GM19193 (cell line): ENCODE data around the gene PRKCB.

Experiments
- POLR2A ChIP-seq: IDR thresholded peaks from 4 replicates; pipeline ENCODE4 v1.6.1; 2011; ENCODE audit not compliant: insufficient read depth, insufficient read length; ENCODE audit errors: extremely low read depth

The PRKCB gene

DNA sequence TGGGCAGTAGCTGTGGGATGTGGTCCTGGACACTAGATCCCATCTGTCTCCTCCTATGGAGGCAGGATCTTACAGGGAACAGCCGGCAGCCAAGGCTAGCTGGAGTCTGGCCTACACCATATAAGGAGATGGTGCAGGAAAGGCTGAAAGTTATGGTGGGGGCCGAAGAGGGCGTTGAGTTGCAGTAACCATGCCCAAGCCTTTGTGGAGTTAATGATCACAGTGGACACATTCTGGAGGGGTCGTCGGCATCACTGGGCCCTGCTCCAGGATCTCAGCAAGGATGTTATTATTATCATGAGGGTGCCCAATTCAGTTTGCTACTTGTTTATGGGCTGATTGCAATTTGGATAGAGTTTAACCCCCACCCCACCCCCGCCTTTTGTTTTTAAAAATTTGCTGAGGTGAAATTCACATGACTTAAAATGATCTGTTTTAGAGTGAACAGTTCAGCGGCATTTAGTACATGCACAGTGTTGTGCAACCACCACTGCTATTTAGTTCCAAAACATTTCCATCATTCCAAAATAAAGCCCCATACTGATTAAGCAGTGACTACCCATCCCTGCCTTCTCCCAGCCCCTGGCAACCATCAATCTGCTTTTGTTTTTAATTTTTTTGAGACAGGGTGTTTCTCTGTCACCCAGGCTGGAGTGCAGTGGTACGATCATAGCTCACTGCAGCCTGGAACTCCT is 236.0 kb downstream of the PRKCB start:
- no peak for TF ChIP-seq POLR2A

DNA sequence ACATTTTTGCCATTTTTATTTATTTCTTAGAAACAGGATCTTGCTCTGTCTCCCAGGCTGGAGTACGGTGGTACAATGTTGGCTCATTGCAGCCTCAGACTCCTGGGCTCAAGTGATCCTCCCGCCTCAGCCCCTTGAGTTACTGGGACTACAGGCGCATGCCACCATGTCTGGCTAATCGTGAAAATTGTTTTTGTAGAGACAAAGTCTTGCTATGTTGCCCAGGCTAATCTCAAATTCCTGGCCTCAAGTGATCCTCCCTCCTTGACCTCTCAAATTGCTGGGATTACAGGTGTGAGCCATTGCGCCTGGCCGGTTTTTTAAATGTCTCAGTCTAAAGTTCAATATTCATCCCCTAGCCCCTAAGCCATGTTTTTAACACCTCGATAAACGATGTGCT is 237.5 kb downstream of the PRKCB start:
- no peak for TF ChIP-seq POLR2A

DNA sequence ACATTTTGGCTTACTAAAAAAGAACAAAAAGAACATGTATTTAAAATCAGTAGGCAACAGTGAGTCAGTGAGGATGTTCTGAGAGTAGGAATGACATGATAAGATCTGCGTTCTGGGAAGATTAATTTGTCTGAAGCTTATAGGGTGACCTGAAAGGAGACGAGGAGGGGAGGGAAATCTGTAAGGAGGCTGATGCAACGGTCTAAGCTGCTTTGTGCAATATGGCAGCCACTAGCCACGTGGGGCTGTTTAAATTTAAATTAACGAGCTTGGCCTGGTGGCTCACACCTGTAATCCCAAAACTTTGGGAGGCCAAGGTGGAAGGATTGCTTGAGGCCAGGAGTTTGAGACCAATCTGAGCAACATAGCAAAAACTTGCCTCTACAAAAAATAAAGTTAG is 238.8 kb downstream of the PRKCB start:
- no peak for TF ChIP-seq POLR2A

DNA sequence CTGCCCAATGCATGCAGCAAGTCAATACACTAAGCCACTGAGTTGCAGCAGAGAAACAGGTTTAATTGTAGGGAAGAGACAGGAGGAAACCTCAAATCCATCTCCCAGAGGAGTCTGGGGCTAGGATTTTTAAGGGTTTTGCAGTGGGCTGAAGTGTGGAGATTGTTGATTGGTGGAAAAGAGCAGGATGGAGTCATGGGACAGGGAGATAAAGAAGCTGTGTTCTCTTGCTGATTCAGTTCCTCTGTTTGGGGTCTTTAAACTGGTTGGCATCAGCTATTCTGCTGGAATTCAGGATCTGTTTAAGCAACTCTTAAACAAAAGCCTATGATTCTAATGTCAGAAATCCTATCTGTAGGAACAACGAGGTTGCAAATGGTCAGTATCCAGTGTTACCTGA is 239.5 kb downstream of the PRKCB start:
- TF ChIP-seq POLR2A: no peak

DNA sequence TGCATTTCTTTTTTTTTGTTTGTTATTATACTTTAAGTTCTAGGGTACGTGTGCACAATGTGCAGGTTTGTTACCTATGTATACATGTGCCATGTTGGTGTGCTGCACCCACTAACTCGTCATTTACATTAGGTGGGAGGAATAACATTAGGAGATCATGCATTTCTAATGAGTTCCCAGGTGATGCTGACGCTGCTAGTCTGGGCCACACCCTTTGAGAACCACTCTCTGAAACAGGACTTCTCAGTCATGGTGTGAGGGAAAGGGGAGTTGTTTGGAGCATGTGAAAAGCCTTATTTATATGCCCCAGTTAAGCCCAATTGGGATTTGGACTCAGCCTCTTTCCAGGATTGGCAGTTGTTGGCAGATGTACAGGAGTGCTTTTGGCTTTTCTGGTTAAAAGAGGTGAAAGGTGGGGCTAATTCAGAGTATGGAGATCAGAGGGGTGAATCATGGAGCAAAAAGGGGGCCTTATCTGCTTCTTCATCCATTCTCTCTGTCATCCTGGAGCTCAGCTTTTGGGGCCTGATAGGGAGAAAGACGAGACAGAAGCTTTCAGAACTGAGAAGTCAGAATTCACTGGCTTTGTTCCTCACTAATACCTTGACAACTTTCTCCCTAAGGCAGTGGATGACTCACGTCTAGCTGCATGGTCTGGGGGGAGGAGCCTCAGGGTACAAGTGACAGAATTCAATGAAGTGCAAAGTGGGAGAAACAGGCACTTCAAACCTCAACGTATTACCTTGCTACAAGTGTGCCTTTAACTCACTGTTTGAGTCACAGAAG is 240.3 kb downstream of the PRKCB start:
- no peak for TF ChIP-seq POLR2A

DNA sequence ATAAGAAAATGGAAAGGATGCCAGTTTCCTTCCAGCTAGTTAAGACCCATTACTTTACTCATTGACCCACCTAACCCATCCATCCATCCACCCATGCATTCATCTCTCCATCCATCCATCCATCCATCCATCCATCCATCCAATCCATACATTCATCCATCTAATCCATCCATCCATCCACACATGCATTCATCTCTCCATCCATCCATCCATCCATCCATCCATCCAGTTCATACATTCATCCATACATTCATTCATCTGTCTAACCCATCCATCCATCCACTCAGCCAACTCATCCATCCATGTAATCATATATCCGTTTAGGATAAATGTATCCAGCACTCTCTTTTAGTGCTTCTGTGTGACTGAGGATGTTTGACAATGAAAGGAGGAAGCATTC is 241.5 kb downstream of the PRKCB start:
- no peak for TF ChIP-seq POLR2A

DNA sequence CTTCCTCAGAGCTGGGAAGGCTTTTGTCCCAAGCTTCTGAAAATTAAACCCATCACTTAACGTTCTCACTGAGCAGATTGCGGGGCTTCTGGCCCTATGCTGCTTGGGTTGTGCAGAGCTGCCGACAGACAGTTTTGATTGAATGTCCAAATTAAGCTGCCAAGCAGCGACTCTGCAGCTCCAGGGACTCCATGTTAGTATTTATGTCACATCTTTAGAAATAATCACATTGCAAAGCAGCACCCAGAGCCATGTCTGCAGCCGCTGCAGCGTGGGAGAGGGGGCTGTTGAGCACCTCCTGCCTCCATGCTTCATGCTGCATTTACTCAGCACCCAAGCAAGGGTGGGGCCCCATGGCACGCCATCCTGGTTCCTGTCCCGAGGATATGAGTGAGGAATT is 242.2 kb downstream of the PRKCB start:
- no peak for TF ChIP-seq POLR2A

DNA sequence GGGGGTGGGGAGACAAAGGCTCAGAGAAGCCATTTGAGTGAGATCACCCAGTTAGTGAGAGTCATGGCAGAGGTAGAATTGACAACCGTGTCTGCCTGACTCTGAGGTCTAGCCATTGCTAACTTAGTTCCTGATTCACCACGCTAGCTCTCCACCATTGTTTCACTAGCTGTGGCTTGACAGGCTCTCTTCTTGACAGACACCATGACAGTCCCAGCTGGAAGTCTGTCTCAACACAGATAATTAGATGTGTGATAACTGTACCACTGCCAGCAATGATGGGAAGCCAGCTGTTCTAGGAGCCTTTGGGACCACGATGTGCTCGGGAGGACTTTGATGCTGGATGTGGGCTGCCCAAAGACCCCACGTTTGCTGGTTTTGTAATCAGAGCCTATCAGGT is 249.9 kb downstream of the PRKCB start:
- no peak for TF ChIP-seq POLR2A

DNA sequence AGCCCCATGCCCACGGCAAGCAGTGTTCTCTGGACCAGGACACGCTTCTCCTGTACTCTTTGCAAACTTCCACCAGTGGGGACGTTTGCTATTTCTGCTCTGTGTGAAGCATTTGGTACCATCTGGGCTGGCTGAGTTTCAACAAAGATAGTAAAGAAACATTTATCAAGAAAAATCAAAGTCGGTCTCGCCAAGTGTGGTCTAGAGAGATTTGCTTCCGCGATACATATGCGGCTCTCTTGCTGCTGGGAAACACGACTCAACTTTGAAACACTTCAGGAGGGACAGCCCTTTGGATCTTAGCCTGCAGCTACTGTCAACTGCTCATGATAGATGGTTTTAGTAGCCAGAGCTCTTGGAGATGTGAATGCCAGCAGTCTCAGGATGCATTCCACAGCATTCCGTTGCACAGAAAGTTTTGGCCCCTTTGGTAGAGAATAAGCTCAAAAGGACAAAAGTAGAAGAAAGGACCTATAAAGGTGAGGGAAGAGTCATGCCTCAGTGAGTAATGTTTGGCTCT is 252.2 kb downstream of the PRKCB start:
- TF ChIP-seq POLR2A: no peak

DNA sequence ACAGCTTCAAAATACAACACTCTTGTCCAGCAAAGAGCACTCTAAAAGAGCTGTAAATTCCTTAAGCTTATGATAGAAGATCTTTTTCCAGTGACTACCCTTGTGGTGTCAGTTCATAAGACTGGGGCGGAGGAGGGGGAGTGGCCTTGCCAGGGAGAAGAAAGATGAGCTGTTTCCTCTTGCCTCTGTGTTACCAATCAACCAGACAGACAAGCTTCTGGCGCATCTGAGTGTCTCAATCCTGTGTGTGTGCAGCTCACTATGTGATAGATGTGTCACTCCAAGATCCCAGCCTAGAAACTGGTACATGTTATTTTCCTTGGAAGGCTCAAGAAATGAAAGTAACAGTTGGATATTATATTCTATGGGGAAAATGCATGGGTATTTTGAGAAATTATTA is 253.0 kb downstream of the PRKCB start:
- TF ChIP-seq POLR2A: no peak

DNA sequence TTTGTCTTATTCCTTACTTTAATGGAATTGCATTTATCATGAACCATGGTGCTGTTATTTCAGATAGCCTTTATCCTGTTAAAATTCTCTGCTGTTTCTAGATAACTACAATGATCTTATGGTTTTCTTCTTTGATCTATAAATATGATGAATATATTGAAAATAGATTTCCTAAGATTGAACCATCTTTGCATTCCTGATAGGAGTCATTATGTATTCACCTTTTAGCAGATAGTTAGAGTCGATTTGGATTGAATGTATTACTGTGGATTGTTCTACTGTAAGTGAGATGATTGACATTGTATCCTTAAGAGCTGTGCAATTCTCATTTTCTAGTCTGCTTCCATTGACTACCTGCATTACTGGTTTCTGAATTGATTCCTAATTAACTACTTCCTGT is 255.3 kb downstream of the PRKCB start:
- no peak for TF ChIP-seq POLR2A

DNA sequence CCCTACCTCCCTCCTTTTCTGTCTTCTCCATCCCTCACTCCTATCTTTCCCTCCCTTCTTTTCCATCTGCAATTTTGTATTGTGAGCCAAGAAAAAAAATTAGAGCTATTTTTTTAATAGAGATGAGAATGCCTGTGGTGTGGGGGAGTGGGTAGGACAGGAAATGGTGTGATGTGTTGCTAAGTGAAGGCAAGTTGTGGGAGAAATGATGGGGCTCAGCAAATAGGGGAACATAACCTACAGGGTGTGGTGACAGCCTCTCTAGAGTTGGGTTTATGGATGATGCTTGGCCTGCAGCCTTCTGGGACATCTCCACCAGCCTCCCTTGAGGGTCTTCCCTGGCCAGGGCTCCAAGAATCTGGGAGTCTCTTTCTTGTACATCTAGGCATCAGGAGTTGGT is 257.3 kb downstream of the PRKCB start:
- no peak for TF ChIP-seq POLR2A

DNA sequence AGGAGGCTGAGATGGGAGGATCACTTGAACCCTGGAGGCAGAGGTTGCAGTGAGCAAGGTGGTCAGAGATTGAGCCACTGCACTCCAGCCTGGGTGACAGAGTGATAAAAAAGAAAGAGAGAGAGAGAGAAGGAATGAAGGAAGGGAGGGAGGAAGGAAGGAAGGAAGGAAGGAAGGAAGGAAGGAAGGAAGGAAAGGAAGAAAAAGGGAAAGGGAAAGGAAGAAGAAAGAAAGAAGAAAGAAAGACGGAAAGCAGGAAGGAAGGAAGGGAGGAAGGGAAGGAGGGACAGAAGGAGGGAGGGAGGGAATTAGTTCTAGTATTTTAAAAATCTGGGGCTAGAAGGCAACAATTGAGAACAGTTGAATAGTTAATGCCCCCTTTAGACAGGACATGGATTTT is 258.9 kb downstream of the PRKCB start:
- no peak for TF ChIP-seq POLR2A

DNA sequence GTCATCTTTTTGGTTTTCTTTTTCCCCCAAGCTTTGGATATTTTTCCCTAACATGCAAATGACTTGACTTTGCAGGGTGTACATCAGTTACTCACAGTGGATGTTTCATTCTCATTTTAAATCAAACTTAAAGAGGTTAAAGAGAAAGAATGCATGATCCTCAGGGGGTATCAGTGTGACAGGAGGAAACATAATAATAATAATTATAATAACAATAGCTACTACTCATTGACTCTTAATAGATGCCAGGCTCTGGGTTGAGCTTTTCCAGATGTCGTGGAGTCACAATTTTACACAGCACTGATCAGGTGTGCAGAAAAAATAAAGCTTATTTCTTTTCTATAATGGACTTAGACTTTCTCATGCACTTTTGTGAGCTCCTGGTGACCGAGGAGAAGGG is 263.1 kb downstream of the PRKCB start:
- TF ChIP-seq POLR2A: no peak

DNA sequence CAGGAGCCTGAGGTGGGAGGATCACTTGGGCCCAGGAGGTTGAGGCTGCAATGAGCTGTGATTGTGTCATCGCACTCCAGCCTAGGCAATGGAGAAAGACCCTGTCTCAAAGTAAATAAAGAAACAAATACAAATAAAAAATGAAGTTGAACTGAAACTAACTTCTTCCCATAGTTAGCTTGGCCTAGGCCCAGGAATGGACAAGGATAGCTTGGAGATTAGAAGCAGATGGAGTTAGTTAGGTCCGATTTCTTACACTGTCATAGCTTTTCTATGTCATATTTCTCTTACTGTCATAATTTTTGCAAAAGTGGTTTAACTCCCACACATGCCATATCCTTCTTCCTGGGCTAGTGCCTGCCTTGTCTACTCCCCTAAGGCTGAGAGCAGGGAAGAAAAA is 265.6 kb downstream of the PRKCB start:
- TF ChIP-seq POLR2A: no peak

DNA sequence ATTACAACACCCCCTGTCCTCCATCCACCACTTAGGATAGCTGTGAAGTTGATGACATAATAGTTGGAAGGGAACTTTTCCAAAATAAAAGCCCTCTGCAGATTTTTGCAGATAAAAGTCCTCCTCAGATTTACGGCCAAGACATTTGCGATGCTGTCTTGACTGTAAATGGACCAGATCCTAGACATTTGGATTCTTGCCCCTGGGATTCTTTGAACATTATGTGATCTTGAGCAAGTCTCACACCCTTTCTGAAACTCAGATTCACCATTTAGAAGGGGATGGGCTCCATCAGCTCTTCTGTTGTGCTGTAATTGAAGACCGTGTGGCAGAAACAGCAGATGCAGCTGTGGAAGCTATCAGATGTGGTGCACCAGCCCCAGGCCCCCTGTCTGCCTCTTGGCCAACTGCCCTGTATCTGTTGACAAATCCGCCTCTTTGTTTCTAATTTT is 266.5 kb downstream of the PRKCB start:
- TF ChIP-seq POLR2A: no peak

DNA sequence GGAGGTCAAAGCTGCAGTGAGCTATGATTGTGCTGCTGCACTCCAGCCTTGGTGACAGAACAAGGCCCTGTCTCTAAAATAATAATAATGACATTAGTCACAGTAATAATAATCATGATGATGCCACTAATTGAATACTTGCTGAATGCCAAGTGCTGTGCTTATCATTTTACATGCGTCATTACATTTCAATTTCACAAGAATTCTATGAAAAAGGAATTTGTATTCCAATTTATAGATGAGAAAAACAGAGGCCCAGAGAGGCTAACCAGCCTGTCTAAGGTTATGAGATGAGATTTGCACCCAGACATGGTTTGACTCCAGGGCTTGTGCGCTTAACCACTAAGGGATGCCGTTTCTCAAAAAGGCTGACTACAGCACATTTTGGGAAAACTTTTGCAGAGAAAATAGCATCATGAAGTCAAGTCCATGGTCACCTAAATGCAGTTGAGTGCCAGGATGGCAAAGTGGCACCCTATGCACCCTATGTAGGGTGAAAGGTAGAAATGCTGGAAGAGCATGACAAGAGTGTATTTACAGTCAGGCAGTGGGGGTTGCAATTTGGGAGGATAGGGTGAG is 276.0 kb downstream of the PRKCB start:
- TF ChIP-seq POLR2A: no peak
